CD4-positive, alpha-beta memory T cell (primary cell): ENCODE results near the gene MPL. TPM values are rescaled to one million over a fixed set of nuclear protein-coding genes. Genes with fewer than 3 reads are reported as not detected.

Experiments used
- CTCF ChIA-PET: fragments of 350-600 bp; sonication (Branson Sonifier 250); formaldehyde crosslinking; loops from one replicate; lab custom pipeline; 2021; ENCODE audit warnings: inconsistent platforms; ENCODE audit not compliant: partially characterized antibody; lab: Charles Lee
- POLR2A ChIA-PET: fragments of 350-600 bp; sonication (Branson Sonifier 250); formaldehyde crosslinking; loops from one replicate; lab custom pipeline; 2021; ENCODE audit not compliant: partially characterized antibody; lab: Charles Lee
- DNase-seq, 5 donors: peaks; one replicate each; pipeline versions ENCODE4 v3.0.0 to v3.0.0-alpha.2; 2020 to 2022; ENCODE audit warnings: mixed read lengths in 1 of 5
- H3K27ac ChIP-seq: one replicate; pipeline ENCODE4 v1.7.0; 2013; ENCODE audit warnings: low read depth, low read length
- H3K27me3 ChIP-seq: 2 replicates; pipeline ENCODE4 v1.7.0; 2013; ENCODE audit warnings: mild to moderate bottlenecking, low read length, moderate library complexity; ENCODE audit not compliant: insufficient read depth
- H3K36me3 ChIP-seq: 2 replicates; pipeline ENCODE4 v1.7.0; 2013; ENCODE audit warnings: mild to moderate bottlenecking, low read length, moderate library complexity; ENCODE audit not compliant: insufficient read depth
- H3K4me1 ChIP-seq: 2 replicates; pipeline ENCODE4 v1.7.0; 2013; ENCODE audit warnings: mild to moderate bottlenecking, low read length, moderate library complexity; ENCODE audit not compliant: insufficient read depth
- H3K4me3 ChIP-seq, 2 donors: one replicate each; pipeline ENCODE4 v1.7.0; 2013; ENCODE audit warnings: low read length in 2 of 2, mild to moderate bottlenecking in 1 of 2
- H3K9me3 ChIP-seq, 2 donors: one replicate each; pipeline ENCODE4 v1.7.0; 2013; ENCODE audit warnings: low read length in 2 of 2, control low read depth in 1 of 2; ENCODE audit not compliant: control insufficient read depth in 1 of 2
- H3K27ac Mint-ChIP-seq, 7 donors: one replicate each; pipeline ENCODE4 v1.8.0; 2020 to 2021; ENCODE audit warnings: mixed read lengths in 7 of 7, mild to moderate bottlenecking in 6 of 7, inconsistent platforms in 3 of 7, moderate library complexity in 3 of 7
- H3K27me3 Mint-ChIP-seq, 2 donors: one replicate each; pipeline ENCODE4 v1.8.0; 2020 to 2021; ENCODE audit warnings: mixed read lengths in 2 of 2
- H3K36me3 Mint-ChIP-seq, 2 donors: one replicate each; pipeline ENCODE4 v1.8.0; 2020 to 2021; ENCODE audit warnings: mixed read lengths in 2 of 2, inconsistent platforms in 1 of 2, mild to moderate bottlenecking in 1 of 2
- H3K4me1 Mint-ChIP-seq, 4 donors: one replicate each; pipeline ENCODE4 v1.8.0; 2020 to 2021; ENCODE audit warnings: mixed read lengths in 4 of 4, mild to moderate bottlenecking in 1 of 4
- H3K4me3 Mint-ChIP-seq, 8 donors: one replicate each; pipeline ENCODE4 v1.8.0; 2020 to 2021; ENCODE audit warnings: mixed read lengths in 8 of 8, mild to moderate bottlenecking in 7 of 8, moderate library complexity in 6 of 8, inconsistent platforms in 3 of 8
- H3K9me3 Mint-ChIP-seq, 8 donors: one replicate each; pipeline ENCODE4 v1.8.0; 2020 to 2021; ENCODE audit warnings: mixed read lengths in 8 of 8, mild to moderate bottlenecking in 5 of 8, inconsistent platforms in 3 of 8, moderate library complexity in 1 of 8
- intact Hi-C: fragments of 100-400 bp; cut with micrococcal nuclease; formaldehyde crosslinking; loops from one replicate; pipeline ENCODE4 v1.15.1; 2023
- polyA plus RNA-seq, 2 donors: library from polyadenylated mRNA; unstranded; fragments of 300-500 nt; fragmentation: Illumina TruSeq; gene quantifications; one replicate each; pipeline ENCODE4 v1.2.3, GENCODE V29; 2021
- total RNA-seq, 2 experiments: library from RNA; stranded (reverse); gene quantifications; one replicate each; pipeline ENCODE4 v1.2.3, GENCODE V29; 2021

Gene MPL
- total and polyA plus RNA-seq, 4 experiments from 2014 or later, result not detected

GRCh38 chr1:43354471-43354870 is 16.9 kb downstream of the MPL start:
- DNase-seq, result no peak
- no peaks in the 10 kb centered on the region for H3K27me3 Mint-ChIP-seq
- H3K27ac Mint-ChIP-seq, result no peak overlapping the region
- Histone ChIP-seq H3K27me3 (no peaks in the 10 kb centered on the region), H3K4me3 (no peak overlapping the region), H3K9me3 (no peaks in the 10 kb centered on the region), H3K36me3 (no peaks in the 10 kb centered on the region), H3K4me1 (peaks cover 17% of the 10 kb centered on the region), H3K27ac (no peak overlapping the region)
- H3K4me1 Mint-ChIP-seq, result peaks cover 13 to 28% (median 17%) of the 10 kb centered on the region in 4 donors
- no peak overlapping the region for H3K4me3 Mint-ChIP-seq
- intact Hi-C loops, result no loop called here
- H3K9me3 Mint-ChIP-seq, result no peaks in the 10 kb centered on the region
- POLR2A ChIA-PET, result no interaction called here
- CTCF ChIA-PET, result interaction anchor here (1.7 kb wide), 1 partner anchor 128 kb away, joined by 3 read pairs; no protein-coding TSS in a partner anchor
- peaks cover 2 to 3% of the 10 kb centered on the region in 2 donors for H3K36me3 Mint-ChIP-seq

GRCh38 chr1:43354936-43355335 is 17.3 kb downstream of the MPL start:
- Mint-ChIP-seq H3K27ac (no peak overlapping the region), H3K27me3 (no peaks in the 10 kb centered on the region), H3K9me3 (no peaks in the 10 kb centered on the region), H3K36me3 (peaks cover 2 to 3% of the 10 kb centered on the region in 2 donors), H3K4me3 (no peak overlapping the region), H3K4me1 (peaks cover 10 to 28% (median 16%) of the 10 kb centered on the region in 4 donors)
- no peak overlapping the region for H3K4me3 ChIP-seq
- no peaks in the 10 kb centered on the region for H3K9me3 ChIP-seq
- no peak overlapping the region for H3K27ac ChIP-seq
- intact Hi-C loops, result no loop called here
- H3K36me3 ChIP-seq, result no peaks in the 10 kb centered on the region
- POLR2A ChIA-PET, result no interaction called here
- no peaks in the 10 kb centered on the region for H3K27me3 ChIP-seq
- CTCF ChIA-PET, result interaction anchor here (1.7 kb wide), 1 partner anchor 128 kb away, joined by 3 read pairs; no protein-coding TSS in a partner anchor
- H3K4me1 ChIP-seq, result peaks cover 14% of the 10 kb centered on the region
- DNase-seq, result no peak

GRCh38 chr1:43357251-43357650 is 19.6 kb downstream of the MPL start:
- Histone ChIP-seq H3K4me3 (no peak overlapping the region), H3K27ac (no peak overlapping the region), H3K36me3 (peaks cover 10% of the 10 kb centered on the region), H3K27me3 (no peaks in the 10 kb centered on the region), H3K9me3 (no peaks in the 10 kb centered on the region), H3K4me1 (peaks cover 21% of the 10 kb centered on the region)
- no peak for DNase-seq
- no peaks in the 10 kb centered on the region for H3K9me3 Mint-ChIP-seq
- H3K27me3 Mint-ChIP-seq, result no peaks in the 10 kb centered on the region
- intact Hi-C loops, result no loop called here
- ChIA-PET CTCF (interaction anchor here (1.0 to 1.4 kb wide), 2 partner anchors 11 to 578 kb away, joined by 3 to 5 read pairs; no protein-coding TSS in a partner anchor), POLR2A (interaction anchor here (1.2 to 2.8 kb wide), 5 partner anchors 9 to 591 kb away, joined by 3 to 47 read pairs (median 8); partner anchors contain the start of genes C1orf50, ELOVL1, MED8 and P3H1)
- H3K27ac Mint-ChIP-seq, result no peak overlapping the region
- peaks cover 10 to 27% (median 17%) of the 10 kb centered on the region in 4 donors for H3K4me1 Mint-ChIP-seq
- peak overlapping the region in 1 of 8 donors; percentile 33 for H3K4me3 Mint-ChIP-seq
- peaks cover 3 to 10% of the 10 kb centered on the region in 2 donors for H3K36me3 Mint-ChIP-seq

GRCh38 chr1:43358121-43358745 is 20.6 kb downstream of the MPL start:
- Histone ChIP-seq H3K27me3 (no peaks in the 10 kb centered on the region), H3K36me3 (peaks cover 14% of the 10 kb centered on the region), H3K27ac (peak overlapping the region; percentile 67), H3K9me3 (no peaks in the 10 kb centered on the region), H3K4me1 (peaks cover 21% of the 10 kb centered on the region), H3K4me3 (peak overlapping the region; percentile 58 to 87)
- Mint-ChIP-seq H3K4me1 (peaks cover 10 to 27% (median 17%) of the 10 kb centered on the region in 4 donors), H3K27ac (peak overlapping the region; percentile 59 to 96 (median 89)), H3K9me3 (no peaks in the 10 kb centered on the region), H3K36me3 (peaks cover 8 to 17% of the 10 kb centered on the region in 2 donors), H3K4me3 (peak overlapping the region; percentile 86 to 93 (median 90)), H3K27me3 (no peaks in the 10 kb centered on the region)
- CTCF ChIA-PET, result interaction anchor here (0.7 to 1.6 kb wide), 7 partner anchors 9 to 577 kb away, joined by 3 to 15 read pairs (median 3); partner anchors contain the start of gene ELOVL1
- POLR2A ChIA-PET, result interaction anchor here (0.8 to 2.8 kb wide), 10 partner anchors 9 to 589 kb away, joined by 3 to 47 read pairs (median 4); partner anchors contain the start of genes ELOVL1, IPO13, MED8 and SZT2
- DNase-seq, result peak in 3 of 5 donors; percentile 17 to 22 (median 18)
- intact Hi-C loops, result loop anchor here (1.0 to 2.0 kb wide), 4 partner anchors 9 to 181 kb away; partner anchors contain the start of genes ELOVL1, MED8 and SZT2

GRCh38 chr1:43358746-43359693 is 21.4 kb downstream of the MPL start, which contains the start of gene CDC20:
CDC20 (plus strand) TSS chr1:43358981; CDS start chr1:43359216, 235 bp downstream.
- H3K27ac Mint-ChIP-seq, result peak within 1 kb of the TSS; percentile 59 to 96 (median 89)
- Histone ChIP-seq H3K36me3 (peaks cover 22% of the 10 kb centered on the region), H3K27me3 (no peaks in the 10 kb centered on the region), H3K4me1 (peaks cover 21% of the 10 kb centered on the region), H3K9me3 (no peaks in the 10 kb centered on the region), H3K4me3 (peak within 1 kb of the TSS; percentile 58 to 87), H3K27ac (peak within 1 kb of the TSS; percentile 67)
- no peaks in the 10 kb centered on the region for H3K27me3 Mint-ChIP-seq
- peak within 1 kb of the TSS; percentile 86 to 93 (median 90) for H3K4me3 Mint-ChIP-seq
- peak; percentile 94 to 98 (median 96) for DNase-seq
- H3K4me1 Mint-ChIP-seq, result peaks cover 9 to 27% (median 17%) of the 10 kb centered on the region in 4 donors
- CTCF ChIA-PET, result interaction anchor here (0.7 to 1.6 kb wide), 6 partner anchors 9 to 132 kb away, joined by 3 to 15 read pairs (median 3); partner anchors contain the start of gene ELOVL1
- H3K36me3 Mint-ChIP-seq, result peaks cover 11 to 22% of the 10 kb centered on the region in 2 donors
- POLR2A ChIA-PET, result interaction anchor here (0.9 to 2.8 kb wide), 9 partner anchors 9 to 588 kb away, joined by 3 to 47 read pairs (median 5); partner anchors contain the start of genes ELOVL1, IPO13, MED8 and SZT2
- H3K9me3 Mint-ChIP-seq, result no peaks in the 10 kb centered on the region
- intact Hi-C loops, result loop anchor here (1.0 to 2.0 kb wide), 4 partner anchors 9 to 182 kb away; partner anchors contain the start of genes ELOVL1, MED8 and SZT2

GRCh38 chr1:43359696-43360095 is 22.1 kb downstream of the MPL start:
- no peaks in the 10 kb centered on the region for H3K27me3 ChIP-seq
- H3K27ac ChIP-seq, result no peak overlapping the region
- Mint-ChIP-seq H3K4me1 (peaks cover 8 to 27% (median 17%) of the 10 kb centered on the region in 4 donors), H3K9me3 (no peaks in the 10 kb centered on the region), H3K27me3 (no peaks in the 10 kb centered on the region), H3K27ac (peak overlapping the region in 5 of 7 donors; percentile 7 to 66 (median 27)), H3K4me3 (peak overlapping the region in 7 of 8 donors; percentile 36 to 87 (median 65)), H3K36me3 (peaks cover 15 to 29% of the 10 kb centered on the region in 2 donors)
- no peak overlapping the region for H3K4me3 ChIP-seq
- no peaks in the 10 kb centered on the region for H3K9me3 ChIP-seq
- no peak for DNase-seq
- ChIA-PET POLR2A (interaction anchor here (2.8 kb wide), 1 partner anchor 30 kb away, joined by 28 read pairs; the partner anchor contains the start of genes MED8 and SZT2), CTCF (no interaction called here)
- peaks cover 28% of the 10 kb centered on the region for H3K36me3 ChIP-seq
- peaks cover 21% of the 10 kb centered on the region for H3K4me1 ChIP-seq
- intact Hi-C loops, result loop anchor here (2.0 kb wide), 1 partner anchor 183 kb away; no protein-coding TSS in a partner anchor
